NCI-H748 treated with DMSO at 0.1 percent for 48 hours (cell line): ENCODE measurements around the gene SOHLH2.
A peak's percentile ranks its signal among the peaks of the same experiment; 100 is the strongest.

ENCODE experiments used
- DNase-seq: peaks from one replicate; lab custom pipeline; 2025; lab: John Stamatoyannopoulos, UW

Gene SOHLH2

GRCh38 chr13:36131222-36131930 is 83.0 kb downstream of the SOHLH2 start, which contains the start of gene DCLK1:
Gene DCLK1 (minus strand): TSS chr13:36131382.
- peak; percentile 71 for DNase-seq

- peak; percentile 57 for DNase-seq
Measured at GRCh38 chr13:36130552-36131221, 83.7 kb downstream of the SOHLH2 start.

GRCh38 chr13:36130193-36130551 is 84.2 kb downstream of the SOHLH2 start:
- peak; percentile 57 for DNase-seq

GRCh38 chr13:36129539-36129938 is 84.8 kb downstream of the SOHLH2 start:
- no peak for DNase-seq

- no peak for DNase-seq
Measured at GRCh38 chr13:36126491-36126890, 87.9 kb downstream of the SOHLH2 start.

GRCh38 chr13:36125841-36126240 is 88.5 kb downstream of the SOHLH2 start:
- no peak for DNase-seq

- no peak for DNase-seq
Measured at GRCh38 chr13:36124236-36124822, 90.0 kb downstream of the SOHLH2 start.
